Naive thymus-derived CD4-positive, alpha-beta T cell (primary cell): ENCODE results near the gene TECPR1. TPM values are rescaled to one million over a fixed set of nuclear protein-coding genes. Genes with fewer than 3 reads are reported as not detected.

ENCODE experiments used
- ATAC-seq: fragments of 150-1000 bp; cut with Tn5 transposase; 2 replicates; pipeline ENCODE4 v1.10.0; 2021; ENCODE audit warnings: mild to moderate bottlenecking, moderate library complexity
- CTCF ChIA-PET: fragments of 350-600 bp; sonication (Branson Sonifier 250); formaldehyde crosslinking; loops from one replicate; lab custom pipeline; 2021; ENCODE audit warnings: antibody characterized with exemption; lab: Charles Lee
- POLR2A ChIA-PET: fragments of 350-600 bp; sonication (Branson Sonifier 250); formaldehyde crosslinking; loops from one replicate; lab custom pipeline; 2021; ENCODE audit warnings: antibody characterized with exemption, inconsistent platforms; lab: Charles Lee
- DNase-seq, 9 donors: peaks; one replicate each; pipeline versions ENCODE4 v3.0.0 to v3.0.0-alpha.2; 2020 to 2022; ENCODE audit warnings: mixed read lengths in 1 of 9
- H3K27ac ChIP-seq: one replicate; pipeline ENCODE4 v1.7.0; 2013; ENCODE audit warnings: mild to moderate bottlenecking, low read depth, low read length, moderate library complexity
- H3K27me3 ChIP-seq, 2 donors: one replicate each; pipeline ENCODE4 v1.7.0; 2013; ENCODE audit warnings: low read length in 2 of 2, mild to moderate bottlenecking in 2 of 2, moderate library complexity in 2 of 2; ENCODE audit not compliant: control insufficient read depth in 2 of 2, insufficient read depth in 2 of 2
- H3K36me3 ChIP-seq, 3 experiments: 1 replicate in 2 of 3; 2 replicates in 1 of 3; pipeline ENCODE4 v1.7.0; 2013; ENCODE audit warnings: low read length in 3 of 3, mild to moderate bottlenecking in 3 of 3, moderate library complexity in 1 of 3; ENCODE audit not compliant: insufficient read depth in 3 of 3, control insufficient read depth in 2 of 3
- H3K4me1 ChIP-seq, 2 donors: one replicate each; pipeline ENCODE4 v1.7.0; 2013; ENCODE audit warnings: low read length in 2 of 2, mild to moderate bottlenecking in 2 of 2, moderate library complexity in 1 of 2; ENCODE audit not compliant: control insufficient read depth in 2 of 2, insufficient read depth in 2 of 2
- H3K4me3 ChIP-seq: 2 replicates; pipeline ENCODE4 v1.7.0; 2013; ENCODE audit warnings: mild to moderate bottlenecking, low read length
- H3K9me3 ChIP-seq, 3 experiments: 1 replicate in 2 of 3; 2 replicates in 1 of 3; pipeline ENCODE4 v1.7.0; 2013; ENCODE audit warnings: low read length in 3 of 3; ENCODE audit not compliant: control insufficient read depth in 2 of 3
- H3K27ac Mint-ChIP-seq, 9 donors: one replicate each; pipeline ENCODE4 v1.8.0; 2020 to 2022; ENCODE audit warnings: mixed read lengths in 9 of 9, mild to moderate bottlenecking in 8 of 9, moderate library complexity in 5 of 9, inconsistent platforms in 2 of 9
- H3K27me3 Mint-ChIP-seq, 5 donors: one replicate each; pipeline ENCODE4 v1.8.0; 2021 to 2022; ENCODE audit warnings: mixed read lengths in 5 of 5, mild to moderate bottlenecking in 1 of 5
- H3K36me3 Mint-ChIP-seq, 5 donors: one replicate each; pipeline ENCODE4 v1.8.0; 2020 to 2022; ENCODE audit warnings: mixed read lengths in 5 of 5, mild to moderate bottlenecking in 3 of 5, inconsistent platforms in 1 of 5
- H3K4me1 Mint-ChIP-seq, 7 donors: one replicate each; pipeline ENCODE4 v1.8.0; 2020 to 2022; ENCODE audit warnings: mixed read lengths in 7 of 7, mild to moderate bottlenecking in 3 of 7, inconsistent platforms in 1 of 7
- H3K4me3 Mint-ChIP-seq, 10 donors: one replicate each; pipeline ENCODE4 v1.8.0; 2020 to 2022; ENCODE audit warnings: mild to moderate bottlenecking in 10 of 10, mixed read lengths in 10 of 10, moderate library complexity in 6 of 10, inconsistent platforms in 2 of 10
- H3K9me3 Mint-ChIP-seq, 11 donors: one replicate each; pipeline ENCODE4 v1.8.0; 2020 to 2022; ENCODE audit warnings: mixed read lengths in 11 of 11, mild to moderate bottlenecking in 4 of 11, inconsistent platforms in 1 of 11, moderate library complexity in 1 of 11
- intact Hi-C, 2 donors: fragments of 100-400 bp; cut with micrococcal nuclease; formaldehyde crosslinking; loops; one replicate each; pipeline ENCODE4 v1.15.1; 2023
- polyA plus RNA-seq, 2 donors: library from polyadenylated mRNA; unstranded; fragments of 300-500 nt; fragmentation: Illumina TruSeq; gene quantifications; one replicate each; pipeline ENCODE4 v1.2.3, GENCODE V29; 2021
- total RNA-seq, 6 experiments: library from RNA in 5 of 6; stranded (reverse) in 5 of 6; gene quantifications; 1 replicate in 5 of 6; 2 replicates in 1 of 6; pipeline ENCODE4 v1.2.3 and lab custom pipeline; 2021 to 2026

TECPR1 gene
- total and polyA plus RNA-seq, 7 experiments from 2014 or later: 21.0 to 203 (median 119) TPM

DNA sequence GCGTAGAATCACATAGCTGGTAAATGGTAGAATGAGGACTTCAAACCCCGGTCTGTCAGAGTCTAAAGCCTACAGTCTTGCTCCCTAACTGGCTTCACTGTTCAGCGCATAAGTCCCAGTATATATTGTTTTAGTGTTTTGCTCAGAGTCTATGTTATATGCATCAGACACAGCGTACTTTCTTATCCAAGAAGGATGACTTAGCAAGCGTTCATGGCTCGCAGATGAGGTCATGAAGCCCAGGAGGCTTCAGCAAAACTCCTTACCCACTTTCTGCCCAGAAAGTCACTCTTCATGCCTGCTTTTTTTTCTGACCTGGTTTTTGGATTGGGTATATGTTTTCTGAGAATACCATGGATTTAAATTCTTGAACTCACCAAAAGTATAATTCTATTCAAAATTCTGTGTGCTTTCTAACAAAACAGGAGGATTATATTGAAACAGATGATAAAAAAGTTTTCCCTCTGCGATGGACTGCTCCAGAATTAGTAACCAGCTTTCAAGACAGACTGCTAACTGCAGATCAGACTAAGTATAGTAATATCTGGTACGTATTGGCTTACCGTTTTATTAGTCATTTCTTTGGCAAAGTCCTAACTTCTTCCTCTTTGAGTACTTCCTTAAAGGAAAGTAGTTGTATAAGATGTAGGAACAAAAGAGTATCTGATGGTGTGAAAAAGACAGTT, 65.4 kb downstream of the TECPR1 start:
- H3K27ac Mint-ChIP-seq: peak overlapping the region in 1 of 9 donors; percentile 2
- H3K27ac ChIP-seq: no peak overlapping the region
- CTCF ChIA-PET: no interaction called here
- no peak overlapping the region for H3K4me3 Mint-ChIP-seq
- POLR2A ChIA-PET: interaction anchor here (0.6 kb wide), 1 partner anchor 140 kb away, joined by 4 read pairs; no protein-coding TSS in a partner anchor
- H3K4me1 ChIP-seq: no peaks in the 10 kb centered on the region
- H3K27me3 Mint-ChIP-seq: no peaks in the 10 kb centered on the region
- no peak for DNase-seq
- intact Hi-C loops: no loop called here
- H3K36me3 Mint-ChIP-seq: peaks cover 14 to 54% (median 22%) of the 10 kb centered on the region in 5 donors
- H3K36me3 ChIP-seq: peaks cover 0 to 34% (median 9%) of the 10 kb centered on the region in 3 experiments
- no peaks in the 10 kb centered on the region for H3K9me3 ChIP-seq
- no peaks in the 10 kb centered on the region for H3K27me3 ChIP-seq
- peak; percentile 55 for ATAC-seq
- H3K4me3 ChIP-seq: no peak overlapping the region
- H3K4me1 Mint-ChIP-seq: peaks cover 0 to 12% (median 7%) of the 10 kb centered on the region in 7 donors
- peaks cover 0 to 2% (median 0%) of the 10 kb centered on the region in 11 donors for H3K9me3 Mint-ChIP-seq

DNA sequence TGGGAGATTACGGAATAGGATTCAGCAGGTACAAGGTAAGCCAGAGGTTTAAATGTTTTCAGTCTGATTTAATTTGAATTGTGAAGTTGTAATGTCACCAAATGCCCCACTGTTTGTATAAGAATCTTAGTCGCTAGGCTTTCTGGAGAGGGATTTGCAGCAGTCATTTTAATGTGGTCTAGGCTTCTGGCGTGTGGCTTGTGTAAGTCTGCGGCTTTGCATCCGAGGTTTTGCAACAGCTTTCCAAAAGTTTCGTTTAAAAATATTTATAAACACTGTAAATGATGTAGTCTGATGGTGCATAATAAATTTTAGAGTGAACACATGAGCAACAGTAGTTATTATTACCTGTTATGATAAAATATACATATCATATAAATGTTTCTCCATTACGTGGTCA, 66.9 kb downstream of the TECPR1 start:
- Histone ChIP-seq H3K4me1 (no peaks in the 10 kb centered on the region), H3K36me3 (peaks cover 0 to 27% (median 8%) of the 10 kb centered on the region in 3 experiments), H3K9me3 (no peaks in the 10 kb centered on the region), H3K27ac (no peak overlapping the region), H3K4me3 (no peak overlapping the region), H3K27me3 (no peaks in the 10 kb centered on the region)
- H3K9me3 Mint-ChIP-seq: peaks cover 0 to 2% (median 0%) of the 10 kb centered on the region in 11 donors
- no peak for DNase-seq
- ChIA-PET POLR2A (no interaction called here), CTCF (interaction anchor here (0.6 kb wide), 1 partner anchor 174 kb away, joined by 3 read pairs; no protein-coding TSS in a partner anchor)
- peak overlapping the region in 1 of 9 donors; percentile 26 for H3K27ac Mint-ChIP-seq
- H3K27me3 Mint-ChIP-seq: no peaks in the 10 kb centered on the region
- peaks cover 13 to 54% (median 27%) of the 10 kb centered on the region in 5 donors for H3K36me3 Mint-ChIP-seq
- no peak for ATAC-seq
- no peak overlapping the region for H3K4me3 Mint-ChIP-seq
- intact Hi-C loops: no loop called here
- H3K4me1 Mint-ChIP-seq: peaks cover 3 to 9% (median 6%) of the 10 kb centered on the region in 7 donors

DNA sequence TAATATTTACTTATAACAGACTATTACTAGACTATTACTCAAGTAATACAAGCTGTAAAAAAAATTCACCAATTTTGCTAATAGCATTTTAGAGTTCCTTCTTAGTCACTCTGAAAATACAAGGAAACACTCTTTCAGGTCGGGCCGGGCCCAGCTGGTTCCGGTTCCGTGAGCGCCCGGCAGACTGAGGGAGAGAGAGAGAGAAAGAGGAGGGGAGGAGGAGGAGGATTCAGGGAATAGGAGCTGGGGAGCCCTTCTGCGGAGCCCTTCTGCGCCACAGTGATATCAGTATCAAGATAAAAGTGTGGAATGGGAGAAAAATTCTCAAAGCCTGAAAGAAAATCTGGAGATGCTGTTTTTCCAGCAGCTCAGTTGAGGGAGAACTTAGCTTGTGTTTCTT, 71.3 kb downstream of the TECPR1 start:
- ChIA-PET POLR2A (no interaction called here), CTCF (interaction anchor here (2.6 kb wide), 1 partner anchor 12 kb away, joined by 13 read pairs; no protein-coding TSS in a partner anchor)
- H3K9me3 Mint-ChIP-seq: no peaks in the 10 kb centered on the region
- H3K27ac Mint-ChIP-seq: peak overlapping the region in 1 of 9 donors; percentile 45
- no peaks in the 10 kb centered on the region for H3K27me3 Mint-ChIP-seq
- no peaks in the 10 kb centered on the region for H3K27me3 ChIP-seq
- ATAC-seq: no peak
- H3K4me1 ChIP-seq: no peaks in the 10 kb centered on the region
- H3K27ac ChIP-seq: no peak overlapping the region
- intact Hi-C loops: no loop called here
- no peak for DNase-seq
- peaks cover under 1 to 31% (median 6%) of the 10 kb centered on the region in 5 donors for H3K36me3 Mint-ChIP-seq
- no peaks in the 10 kb centered on the region for H3K9me3 ChIP-seq
- H3K4me3 ChIP-seq: no peak overlapping the region
- H3K36me3 ChIP-seq: peaks cover 0 to 21% (median 0%) of the 10 kb centered on the region in 3 experiments
- no peak overlapping the region for H3K4me3 Mint-ChIP-seq
- H3K4me1 Mint-ChIP-seq: peaks cover 0 to 10% (median 0%) of the 10 kb centered on the region in 7 donors

DNA sequence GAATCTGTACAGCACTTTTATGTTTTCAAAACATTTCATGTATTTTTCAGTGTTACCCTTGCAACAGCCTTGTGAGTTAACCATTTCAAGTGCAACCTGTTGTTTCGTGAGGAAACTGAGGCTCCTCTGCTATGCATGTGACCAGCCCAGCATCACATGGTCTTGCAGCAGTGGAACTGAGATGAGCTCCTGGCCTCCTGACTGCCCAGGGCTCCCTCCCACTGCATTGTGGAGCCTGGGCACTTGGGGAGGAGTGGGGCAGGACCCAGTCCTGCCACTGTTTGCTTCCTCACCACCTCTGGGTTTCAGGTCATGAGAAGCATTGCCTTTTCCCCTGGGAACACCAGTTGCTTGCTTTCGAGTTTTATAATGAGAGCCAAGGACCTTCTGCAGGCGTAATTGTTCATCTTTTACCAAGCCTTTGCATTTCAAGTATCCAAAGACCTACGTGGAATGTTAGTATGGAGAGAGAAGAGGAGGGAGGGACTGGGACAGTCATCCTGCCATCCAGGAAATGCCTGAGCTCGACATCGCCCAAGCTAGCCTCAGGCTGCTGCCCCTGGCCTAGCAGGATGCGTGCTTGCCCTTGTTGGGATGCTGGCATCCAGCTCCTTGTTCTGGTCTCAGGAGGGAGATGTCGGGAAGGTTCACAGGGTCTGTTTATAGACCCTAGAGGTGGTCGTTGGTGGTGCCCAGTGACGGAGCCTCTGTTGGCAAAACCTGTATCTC, 73.1 kb downstream of the TECPR1 start:
- H3K27me3 ChIP-seq: no peaks in the 10 kb centered on the region
- no peak overlapping the region for H3K4me3 Mint-ChIP-seq
- H3K27me3 Mint-ChIP-seq: no peaks in the 10 kb centered on the region
- peaks cover 0 to 2% (median 0%) of the 10 kb centered on the region in 11 donors for H3K9me3 Mint-ChIP-seq
- H3K4me1 Mint-ChIP-seq: peaks cover 0 to 10% (median 0%) of the 10 kb centered on the region in 7 donors
- ChIA-PET POLR2A (no interaction called here), CTCF (interaction anchor here (0.5 to 2.6 kb wide), 4 partner anchors 10 to 157 kb away, joined by 3 to 13 read pairs (median 6); no protein-coding TSS in a partner anchor)
- ATAC-seq: no peak
- H3K4me1 ChIP-seq: no peaks in the 10 kb centered on the region
- peaks cover 0 to 37% (median 4%) of the 10 kb centered on the region in 3 experiments for H3K36me3 ChIP-seq
- no peaks in the 10 kb centered on the region for H3K9me3 ChIP-seq
- no peak overlapping the region for H3K4me3 ChIP-seq
- peaks cover 2 to 41% (median 17%) of the 10 kb centered on the region in 5 donors for H3K36me3 Mint-ChIP-seq
- no peak overlapping the region for H3K27ac Mint-ChIP-seq
- intact Hi-C loops: no loop called here
- no peak overlapping the region for H3K27ac ChIP-seq
- no peak for DNase-seq

DNA sequence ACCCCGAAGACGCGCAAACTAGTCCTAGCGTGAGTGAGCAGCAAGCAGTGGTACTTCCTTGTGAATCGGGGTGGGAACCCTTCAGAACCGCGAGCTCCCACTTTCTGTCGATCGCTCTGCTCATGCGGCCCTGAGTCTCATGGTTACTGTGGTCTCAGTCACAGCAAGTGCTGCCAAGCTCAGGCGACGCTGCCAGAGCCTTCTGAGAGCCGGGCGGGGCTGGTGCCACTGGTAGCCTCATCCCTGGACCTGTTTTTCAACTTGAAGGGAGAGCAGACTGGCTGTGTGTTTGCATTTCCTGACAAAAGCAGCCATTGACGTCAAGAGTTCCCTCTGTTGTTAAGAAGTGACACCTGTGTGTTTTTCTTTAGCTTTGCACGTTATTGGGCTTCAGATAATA, 73.7 kb downstream of the TECPR1 start:
- peaks cover 2 to 41% (median 17%) of the 10 kb centered on the region in 5 donors for H3K36me3 Mint-ChIP-seq
- no peak overlapping the region for H3K4me3 ChIP-seq
- H3K27me3 ChIP-seq: no peaks in the 10 kb centered on the region
- peaks cover 0 to 2% (median 0%) of the 10 kb centered on the region in 11 donors for H3K9me3 Mint-ChIP-seq
- ATAC-seq (no peak), DNase-seq (no peak)
- H3K27ac Mint-ChIP-seq: no peak overlapping the region
- intact Hi-C loops: no loop called here
- H3K36me3 ChIP-seq: peaks cover 0 to 37% (median 4%) of the 10 kb centered on the region in 3 experiments
- ChIA-PET CTCF (interaction anchor here (0.5 to 1.9 kb wide), 3 partner anchors 10 to 156 kb away, joined by 3 to 9 read pairs (median 3); no protein-coding TSS in a partner anchor), POLR2A (no interaction called here)
- no peak overlapping the region for H3K27ac ChIP-seq
- no peaks in the 10 kb centered on the region for H3K9me3 ChIP-seq
- peaks cover 0 to 10% (median 0%) of the 10 kb centered on the region in 7 donors for H3K4me1 Mint-ChIP-seq
- H3K27me3 Mint-ChIP-seq: no peaks in the 10 kb centered on the region
- no peak overlapping the region for H3K4me3 Mint-ChIP-seq
- H3K4me1 ChIP-seq: no peaks in the 10 kb centered on the region

DNA sequence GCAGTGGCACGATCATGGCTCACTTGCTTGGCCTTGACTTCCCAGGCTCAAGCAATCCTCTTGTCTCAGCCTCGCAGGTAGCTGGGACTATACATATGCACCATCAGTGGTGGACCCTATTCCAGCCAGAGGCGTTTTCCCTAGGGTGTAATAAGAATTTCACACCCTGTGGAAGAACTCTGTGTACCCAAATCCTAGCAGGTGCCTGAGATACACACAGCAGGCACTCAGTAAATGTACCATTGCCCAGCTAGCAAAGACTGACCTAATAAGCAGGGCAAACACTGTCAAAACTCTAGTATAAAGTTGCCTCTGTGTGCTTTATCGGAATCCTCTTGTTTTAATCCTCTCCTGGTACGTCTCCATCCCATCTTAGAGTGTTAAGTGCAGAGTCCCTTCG, 74.5 kb downstream of the TECPR1 start:
- ChIA-PET CTCF (interaction anchor here (1.9 kb wide), 1 partner anchor 9 kb away, joined by 9 read pairs; no protein-coding TSS in a partner anchor), POLR2A (interaction anchor here (0.7 kb wide), 1 partner anchor 80 kb away, joined by 3 read pairs; no protein-coding TSS in a partner anchor)
- Histone ChIP-seq H3K9me3 (no peaks in the 10 kb centered on the region), H3K4me1 (no peaks in the 10 kb centered on the region), H3K27ac (no peak overlapping the region), H3K27me3 (no peaks in the 10 kb centered on the region), H3K36me3 (peaks cover 0 to 41% (median 4%) of the 10 kb centered on the region in 3 experiments), H3K4me3 (no peak overlapping the region)
- DNase-seq (no peak), ATAC-seq (no peak)
- Mint-ChIP-seq H3K27ac (no peak overlapping the region), H3K36me3 (peaks cover 0 to 39% (median 17%) of the 10 kb centered on the region in 5 donors), H3K27me3 (no peaks in the 10 kb centered on the region), H3K9me3 (peaks cover 0 to 2% (median 0%) of the 10 kb centered on the region in 11 donors), H3K4me3 (no peak overlapping the region), H3K4me1 (peaks cover 0 to 10% (median 0%) of the 10 kb centered on the region in 7 donors)
- intact Hi-C loops: no loop called here
